WTC11 (cell line): ENCODE results near the gene IDH3G. TPM values are rescaled to one million over a fixed set of nuclear protein-coding genes. Genes with fewer than 3 reads are reported as not detected.

Experiments used
- ATAC-seq: fragments of 200-7000 bp; cut with Tn5 transposase; 2 replicates; pipeline ENCODE4 v1.10.0; 2021; ENCODE audit warnings: mild to moderate bottlenecking, moderate library complexity
- CTCF ChIA-PET: fragments of 300-600 bp; sonication (Branson Sonifier 250); formaldehyde crosslinking; loops from one replicate; lab custom pipeline; 2021; ENCODE audit warnings: antibody characterized with exemption; lab: Charles Lee
- POLR2A ChIA-PET: fragments of 350-600 bp; sonication (Branson Sonifier 250); formaldehyde crosslinking; loops from one replicate; lab custom pipeline; 2021; ENCODE audit warnings: antibody characterized with exemption; lab: Charles Lee
- DNase-seq: peaks from one replicate; pipeline ENCODE4 v3.0.0; 2021; ENCODE audit warnings: low spot score
- H3K27ac Mint-ChIP-seq: 2 replicates; pipeline ENCODE4 v1.8.0; 2021; ENCODE audit warnings: mixed read lengths
- H3K27me3 Mint-ChIP-seq: 2 replicates; pipeline ENCODE4 v1.8.0; 2021; ENCODE audit warnings: low read depth, mild to moderate bottlenecking, moderate library complexity, mixed read lengths
- H3K36me3 Mint-ChIP-seq: 2 replicates; pipeline ENCODE4 v1.8.0; 2021; ENCODE audit warnings: mixed read lengths
- H3K4me1 Mint-ChIP-seq: 2 replicates; pipeline ENCODE4 v1.8.0; 2022; ENCODE audit warnings: mixed read lengths
- H3K4me3 Mint-ChIP-seq: 2 replicates; pipeline ENCODE4 v1.8.0; 2021; ENCODE audit warnings: mild to moderate bottlenecking, moderate library complexity, mixed read lengths
- H3K9me3 Mint-ChIP-seq: 2 replicates; pipeline ENCODE4 v1.8.0; 2021; ENCODE audit warnings: mixed read lengths
- ARID4B ChIP-seq: sonication (generic); formaldehyde crosslinking; IDR thresholded peaks from 2 replicates; pipeline ENCODE4 v1.8.0; 2023; ENCODE audit warnings: missing genetic modification reagents, mild to moderate bottlenecking, borderline replicate concordance
- ATF3 ChIP-seq: sonication (generic); formaldehyde crosslinking; conservative IDR thresholded peaks from 2 replicates; pipeline ENCODE4 v1.8.1; 2022; ENCODE audit warnings: mild to moderate bottlenecking, missing genetic modification reagents
- CREB1 ChIP-seq: sonication (generic); formaldehyde crosslinking; IDR thresholded peaks from 2 replicates; pipeline ENCODE4 v1.8.0; 2023; ENCODE audit warnings: mild to moderate bottlenecking, missing genetic modification reagents
- EMX1 ChIP-seq: fragments of 250-450 bp; sonication (Bioruptor Pico); IDR thresholded peaks from 2 replicates; pipeline ENCODE4 v1.8.0; 2021; ENCODE audit warnings: mild to moderate bottlenecking
- GABPB1 ChIP-seq: sonication (generic); formaldehyde crosslinking; IDR thresholded peaks from 2 replicates; pipeline ENCODE4 v1.8.1; 2023; ENCODE audit warnings: mild to moderate bottlenecking, missing genetic modification reagents
- IRF2 ChIP-seq: sonication (generic); formaldehyde crosslinking; IDR thresholded peaks from 2 replicates; pipeline ENCODE4 v1.8.0; 2022; ENCODE audit warnings: low read depth, missing genetic modification reagents, borderline replicate concordance
- MLX ChIP-seq: sonication (generic); formaldehyde crosslinking; IDR thresholded peaks from 2 replicates; pipeline ENCODE4 v1.8.1; 2023; ENCODE audit warnings: mild to moderate bottlenecking, missing genetic modification reagents, moderate library complexity
- NFATC4 ChIP-seq: fragments of 250-450 bp; sonication (Bioruptor Pico); IDR thresholded peaks from 2 replicates; pipeline ENCODE4 v1.9.0; 2021; ENCODE audit warnings: mild to moderate bottlenecking
- NR3C1 ChIP-seq: sonication (generic); formaldehyde crosslinking; conservative IDR thresholded peaks from 2 replicates; pipeline ENCODE4 v1.8.1; 2023; ENCODE audit warnings: low read depth, mild to moderate bottlenecking, missing genetic modification reagents
- PRDM15 ChIP-seq: sonication (generic); formaldehyde crosslinking; IDR thresholded peaks from 2 replicates; pipeline ENCODE4 v1.8.0; 2022; ENCODE audit warnings: missing genetic modification reagents
- PREB ChIP-seq: sonication (generic); formaldehyde crosslinking; IDR thresholded peaks from 2 replicates; pipeline ENCODE4 v1.8.1; 2022; ENCODE audit warnings: mild to moderate bottlenecking, missing genetic modification reagents, moderate library complexity, borderline replicate concordance
- PRRX2 ChIP-seq: fragments of 250-450 bp; sonication (Bioruptor Pico); IDR thresholded peaks from 2 replicates; pipeline ENCODE4 v1.8.0; 2021; ENCODE audit warnings: mild to moderate bottlenecking
- RORB ChIP-seq: fragments of 250-450 bp; sonication (Bioruptor Pico); IDR thresholded peaks from 2 replicates; pipeline ENCODE4 v1.9.0; 2021; ENCODE audit warnings: mild to moderate bottlenecking
- SMAD3 ChIP-seq: sonication (generic); formaldehyde crosslinking; IDR thresholded peaks from 2 replicates; pipeline ENCODE4 v1.8.0; 2022; ENCODE audit warnings: missing genetic modification reagents, mild to moderate bottlenecking, borderline replicate concordance
- SOX15 ChIP-seq: fragments of 250-450 bp; sonication (Bioruptor Pico); IDR thresholded peaks from 2 replicates; pipeline ENCODE4 v1.9.0; 2021; ENCODE audit warnings: mild to moderate bottlenecking
- TP53 ChIP-seq: sonication (generic); formaldehyde crosslinking; IDR thresholded peaks from 2 replicates; pipeline ENCODE4 v1.8.1; 2023; ENCODE audit warnings: mild to moderate bottlenecking, missing genetic modification reagents
- USF2 ChIP-seq: sonication (generic); formaldehyde crosslinking; IDR thresholded peaks from 2 replicates; pipeline ENCODE4 v1.8.1; 2023; ENCODE audit warnings: mild to moderate bottlenecking, missing genetic modification reagents, moderate library complexity
- ZNF219 ChIP-seq: sonication (generic); formaldehyde crosslinking; IDR thresholded peaks from 2 replicates; pipeline ENCODE4 v1.8.0; 2023; ENCODE audit warnings: missing genetic modification reagents, mild to moderate bottlenecking, borderline replicate concordance
- ZNF232 ChIP-seq: sonication (generic); formaldehyde crosslinking; IDR thresholded peaks from 2 replicates; pipeline ENCODE4 v1.8.0; 2022; ENCODE audit warnings: mild to moderate bottlenecking, missing genetic modification reagents
- ZNF425 ChIP-seq: fragments of 250-450 bp; sonication (Bioruptor Pico); conservative IDR thresholded peaks from 2 replicates; pipeline ENCODE4 v1.9.0; 2021; ENCODE audit warnings: mild to moderate bottlenecking
- total RNA-seq: library from RNA; stranded (reverse); gene quantifications from 3 replicates; pipeline ENCODE4 v1.2.3, GENCODE V29; 2021

The IDH3G gene
- total RNA-seq, 1 experiment from 2014 or later, result 52.4 TPM

- Mint-ChIP-seq H3K4me3 (no peak overlapping the region), H3K36me3 (peaks cover 3% of the 10 kb centered on the region), H3K9me3 (no peaks in the 10 kb centered on the region), H3K4me1 (no peaks in the 10 kb centered on the region; the same call in 1 of the 2 replicates), H3K27me3 (no peaks in the 10 kb centered on the region), H3K27ac (no peak overlapping the region)
- no peak for DNase-seq
- TF ChIP-seq ZNF425 (CRISPR knock-in tag) (no peak), CREB1 (CRISPR knock-in tag) (no peak), TP53 (no peak), GABPB1 (CRISPR knock-in tag) (no peak), ARID4B (CRISPR knock-in tag) (no peak), NR3C1 (CRISPR knock-in tag) (no peak), RORB (CRISPR knock-in tag) (no peak), IRF2 (CRISPR knock-in tag) (no peak), MLX (CRISPR knock-in tag) (no peak), SMAD3 (no peak), PRDM15 (CRISPR knock-in tag) (no peak), SOX15 (CRISPR knock-in tag) (no peak), ZNF232 (CRISPR knock-in tag) (no peak), PRRX2 (CRISPR knock-in tag) (no peak), PREB (CRISPR knock-in tag) (no peak), ZNF219 (no peak), USF2 (CRISPR knock-in tag) (no peak), NFATC4 (CRISPR knock-in tag) (no peak), EMX1 (no peak), ATF3 (CRISPR knock-in tag) (no peak)
- ATAC-seq, result no peak
- POLR2A ChIA-PET, result no interaction called here
- CTCF ChIA-PET, result no interaction called here
Observed at GRCh38 chrX:153784325-153784967, 9.7 kb downstream of the IDH3G start.
